NB4 (cell line): ENCODE results near the gene KCTD1.

Experiments used
- DNase-seq: peaks from one replicate; pipeline ENCODE4 v3.0.0; 2010; ENCODE audit warnings: low read depth
- H3K4me3 ChIP-seq: one replicate; pipeline ENCODE4 v1.5.1; 2011; ENCODE audit warnings: mild to moderate bottlenecking, low read depth, low read length, moderate library complexity
- MYC ChIP-seq: IDR thresholded peaks from 2 replicates; pipeline ENCODE4 v1.6.1; 2011; ENCODE audit warnings: low read depth, low read length
- POLR2A ChIP-seq: IDR thresholded peaks from 2 replicates; pipeline ENCODE4 v1.6.1; 2011; ENCODE audit warnings: mild to moderate bottlenecking; ENCODE audit not compliant: insufficient read length; ENCODE audit errors: extremely low read depth
- TF ChIP-seq, protein P1 (sequence below): IDR thresholded peaks from 2 replicates; pipeline ENCODE4 v1.6.1; 2011; ENCODE audit warnings: low read depth, low read length
- TF ChIP-seq, protein P2 (sequence below): IDR thresholded peaks from one replicate; pipeline ENCODE4 v1.5.1; 2012; ENCODE audit warnings: low read depth, low read length

KCTD1 gene

DNA sequence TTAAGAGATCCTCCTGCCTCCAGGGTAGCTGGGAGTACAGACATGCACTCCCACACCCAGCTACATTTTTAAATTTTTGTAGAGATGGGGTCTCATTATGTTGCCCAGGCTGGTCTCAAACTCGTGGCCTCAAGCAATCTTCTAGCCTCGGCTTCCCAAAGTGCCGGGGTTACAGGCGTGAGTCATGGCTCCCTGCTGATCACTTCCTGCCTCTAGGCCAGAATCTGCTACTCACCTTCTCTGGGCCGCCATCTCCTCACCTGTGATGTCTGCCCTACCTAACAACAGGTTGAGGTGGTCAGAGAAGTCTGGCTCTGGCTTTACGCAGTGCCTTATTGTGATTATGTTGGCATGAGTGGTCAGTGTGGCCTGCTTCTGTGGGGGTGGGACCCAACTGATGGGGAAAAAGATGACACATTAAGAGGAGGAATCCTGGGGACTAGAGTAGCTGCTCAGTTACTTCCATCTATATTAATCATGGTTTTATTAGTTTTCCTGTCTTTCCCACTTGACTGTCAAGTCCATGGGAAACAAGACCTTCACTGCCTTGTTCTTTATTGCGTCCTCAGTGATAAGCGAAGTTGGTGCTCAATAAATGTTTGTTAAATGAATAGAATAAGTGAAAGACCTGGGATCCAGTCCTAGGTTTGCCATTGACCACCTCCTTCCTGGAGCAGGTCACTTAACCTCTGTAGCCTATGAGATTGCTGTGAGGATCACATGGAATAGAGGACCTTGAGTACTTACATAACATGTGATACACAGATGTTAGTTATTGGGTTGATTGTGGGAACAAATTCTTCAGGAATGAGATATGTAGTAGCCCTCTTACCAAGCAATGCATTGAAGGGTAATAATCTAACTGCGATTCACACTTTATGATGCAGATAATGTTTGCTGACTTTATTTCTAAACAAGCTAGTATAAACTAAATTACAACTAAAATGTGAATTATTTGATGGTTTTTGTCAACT lies 15.7 kb downstream of the KCTD1 start:
- DNase-seq, result no peak
- TF ChIP-seq, protein P1, sequence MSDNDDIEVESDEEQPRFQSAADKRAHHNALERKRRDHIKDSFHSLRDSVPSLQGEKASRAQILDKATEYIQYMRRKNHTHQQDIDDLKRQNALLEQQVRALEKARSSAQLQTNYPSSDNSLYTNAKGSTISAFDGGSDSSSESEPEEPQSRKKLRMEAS, result no peak
- no peak for TF ChIP-seq POLR2A
- no peak for TF ChIP-seq MYC
- TF ChIP-seq, protein P2, sequence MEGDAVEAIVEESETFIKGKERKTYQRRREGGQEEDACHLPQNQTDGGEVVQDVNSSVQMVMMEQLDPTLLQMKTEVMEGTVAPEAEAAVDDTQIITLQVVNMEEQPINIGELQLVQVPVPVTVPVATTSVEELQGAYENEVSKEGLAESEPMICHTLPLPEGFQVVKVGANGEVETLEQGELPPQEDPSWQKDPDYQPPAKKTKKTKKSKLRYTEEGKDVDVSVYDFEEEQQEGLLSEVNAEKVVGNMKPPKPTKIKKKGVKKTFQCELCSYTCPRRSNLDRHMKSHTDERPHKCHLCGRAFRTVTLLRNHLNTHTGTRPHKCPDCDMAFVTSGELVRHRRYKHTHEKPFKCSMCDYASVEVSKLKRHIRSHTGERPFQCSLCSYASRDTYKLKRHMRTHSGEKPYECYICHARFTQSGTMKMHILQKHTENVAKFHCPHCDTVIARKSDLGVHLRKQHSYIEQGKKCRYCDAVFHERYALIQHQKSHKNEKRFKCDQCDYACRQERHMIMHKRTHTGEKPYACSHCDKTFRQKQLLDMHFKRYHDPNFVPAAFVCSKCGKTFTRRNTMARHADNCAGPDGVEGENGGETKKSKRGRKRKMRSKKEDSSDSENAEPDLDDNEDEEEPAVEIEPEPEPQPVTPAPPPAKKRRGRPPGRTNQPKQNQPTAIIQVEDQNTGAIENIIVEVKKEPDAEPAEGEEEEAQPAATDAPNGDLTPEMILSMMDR, result no peak
- H3K4me3 ChIP-seq, result no peak overlapping the region

DNA sequence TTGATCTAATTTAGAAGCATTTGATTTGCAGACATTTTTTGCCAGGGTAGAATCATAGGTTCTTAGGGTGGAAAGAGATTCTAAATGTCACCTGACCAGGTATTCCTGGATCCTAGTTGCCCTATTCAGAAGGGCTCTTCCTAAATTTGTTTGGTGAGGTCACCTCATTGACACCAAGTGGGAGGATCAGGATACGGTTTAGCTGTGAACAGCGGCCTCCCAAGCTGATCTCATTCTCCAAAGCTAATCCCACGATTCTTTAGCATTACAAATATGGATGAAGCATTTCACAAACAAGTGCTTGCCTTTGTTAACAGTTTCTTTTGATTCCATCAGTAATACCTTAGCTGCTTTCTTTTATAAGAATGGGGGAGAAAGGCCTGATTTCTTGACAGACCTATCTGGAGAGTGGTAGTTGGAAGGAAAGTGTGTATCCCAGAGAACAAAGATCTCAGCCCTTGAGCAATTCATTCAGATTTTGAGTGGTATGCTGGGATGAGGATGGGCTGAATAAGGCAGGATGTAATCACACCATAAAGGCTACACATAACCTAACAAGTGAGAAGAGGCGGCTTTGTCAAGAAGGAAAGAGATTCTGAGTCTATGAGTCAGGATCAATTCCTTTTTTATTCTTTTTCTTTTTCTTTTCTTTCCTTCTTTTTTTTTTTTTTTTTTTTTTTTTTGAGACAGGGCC lies 16.6 kb downstream of the KCTD1 start:
- no peak for DNase-seq
- no peak overlapping the region for H3K4me3 ChIP-seq
- TF ChIP-seq, protein P1, result no peak
- TF ChIP-seq POLR2A (no peak), MYC (no peak)
- TF ChIP-seq, protein P2, result no peak

DNA sequence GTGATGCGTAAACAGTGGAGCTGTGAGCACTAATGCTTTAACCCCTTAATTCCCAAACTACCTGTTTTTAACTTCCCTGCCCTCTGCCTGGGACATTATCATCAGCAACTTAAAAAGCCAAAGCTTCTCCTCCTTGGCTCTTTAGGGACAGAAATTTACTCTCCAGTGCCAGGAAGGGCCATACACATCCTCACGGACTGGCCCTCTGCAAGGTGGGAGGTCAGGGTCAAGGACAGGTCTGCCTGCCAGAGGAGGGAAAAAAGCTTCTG lies 21.5 kb downstream of the KCTD1 start:
- DNase-seq, result no peak
- no peak overlapping the region for H3K4me3 ChIP-seq
- TF ChIP-seq, protein P1, result no peak
- TF ChIP-seq MYC (no peak), POLR2A (no peak)
- TF ChIP-seq, protein P2, result no peak

GRCh38 chr18:26526128-26526965 lies 22.0 kb downstream of the KCTD1 start:
- DNase-seq, result no peak
- TF ChIP-seq POLR2A, result no peak
- TF ChIP-seq, protein P2, result no peak

DNA sequence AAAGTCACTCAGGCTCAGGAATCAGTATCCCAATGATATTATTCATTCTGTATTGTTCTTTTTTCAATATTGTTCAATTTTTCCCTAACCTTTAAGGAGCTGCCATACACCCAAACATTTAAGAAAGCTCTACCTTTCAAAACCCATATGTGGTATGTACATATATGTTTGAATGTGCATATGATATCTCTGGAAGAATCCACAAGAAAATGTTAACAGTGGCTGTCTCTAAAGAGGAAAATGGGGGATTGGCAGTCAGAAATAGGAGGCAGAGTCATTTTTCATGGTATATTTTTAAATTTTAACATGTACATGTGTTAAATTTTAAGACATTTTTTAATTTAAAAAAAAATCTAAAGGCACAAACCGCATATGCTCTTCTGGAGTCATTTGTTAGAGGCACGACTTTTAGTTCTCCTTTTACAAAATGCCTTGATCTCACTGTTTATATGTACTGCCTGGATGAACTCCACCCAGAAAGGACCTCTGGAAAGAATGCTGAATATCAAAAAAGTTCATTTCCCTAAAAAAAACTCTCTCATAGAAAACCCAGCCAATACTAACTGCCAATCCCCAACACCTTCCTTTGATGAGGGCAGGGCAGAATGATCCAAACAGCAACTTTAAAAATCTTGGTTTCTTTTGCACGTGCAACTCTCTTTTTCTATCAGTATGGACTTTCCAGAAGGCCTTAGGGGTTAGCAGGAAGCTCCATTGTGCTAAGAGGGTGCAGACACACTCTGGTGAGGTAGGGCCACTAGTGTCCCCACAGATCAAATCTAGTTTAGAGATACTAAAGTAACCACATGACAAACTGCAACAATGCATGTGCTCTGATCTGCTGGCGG lies 23.6 kb downstream of the KCTD1 start:
- TF ChIP-seq MYC (no peak), POLR2A (no peak)
- TF ChIP-seq, protein P2, result no peak
- TF ChIP-seq, protein P1, result no peak
- no peak overlapping the region for H3K4me3 ChIP-seq
- DNase-seq, result no peak

More at GRCh38 chr18:26526128-26526965, 22.0 kb downstream of the KCTD1 start:
- no peak overlapping the region for H3K4me3 ChIP-seq
